ENCODE measurements around the gene ADGB. TPM values are rescaled to one million over a fixed set of nuclear protein-coding genes. Genes with fewer than 3 reads are reported as not detected.
A peak's percentile ranks its signal among the peaks of the same experiment; 100 is the strongest.

Gene ADGB
- total and polyA plus RNA-seq, 9 of the 15 experiments (the other 6 are each of a cell fraction or from before 2014, with no cell fraction given) = not detected

DNA sequence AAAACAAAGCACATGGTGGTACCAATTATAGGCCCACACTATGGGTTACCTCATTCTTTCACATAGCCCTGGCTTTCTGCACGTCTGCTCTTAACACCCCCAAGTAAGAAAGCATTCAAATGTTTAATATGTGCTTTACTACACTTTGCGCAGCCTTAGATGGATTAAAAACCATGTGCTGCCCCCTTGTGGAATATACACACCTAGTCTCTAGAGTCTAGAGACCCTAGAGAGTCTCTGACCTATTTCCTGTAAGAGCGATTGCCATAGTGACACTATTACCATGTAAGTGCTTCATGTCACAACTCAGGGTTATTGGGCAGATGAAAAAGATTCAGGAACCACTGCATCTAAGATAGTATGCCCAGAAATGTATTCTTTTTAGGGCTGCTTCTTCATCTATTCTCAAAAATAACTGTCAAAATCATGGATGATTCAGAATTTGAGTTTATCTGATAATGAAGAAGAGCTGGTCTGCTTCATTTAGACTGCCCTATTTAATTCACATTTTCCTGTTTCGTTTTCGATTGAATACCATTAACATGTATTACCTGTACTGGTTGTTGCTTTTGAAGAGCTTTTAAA is 186.3 kb downstream of the ADGB start (continued):
- TF ChIP-seq HDAC2 (IDR thresholded peaks at IDR 0.05) (no peak), CTCF (IDR thresholded peaks at IDR 0.05 in 2 of 3, conservative IDR thresholded peaks at IDR 0.05 in 1 of 3; ENCODE audit: insufficient read depth in 2 of 3, low read depth in 1 of 3, low read length in 3 of 3) (peak; percentile 62 to 77 (median 71)), KLF6 (CRISPR knock-in tag; IDR thresholded peaks at IDR 0.05; ENCODE audit: borderline replicate concordance) (no peak), ID3 (CRISPR knock-in tag; IDR thresholded peaks at IDR 0.05) (no peak), ID3 (tag; IDR thresholded peaks at IDR 0.05) (0 out of 2 replicates have a peak, but pooled peaks have one; percentile 16), ZNF507 (tag; conservative IDR thresholded peaks at IDR 0.05) (no peak), ZNF217 (CRISPR knock-in tag; IDR thresholded peaks at IDR 0.05) (no peak), GABPA (tag; conservative IDR thresholded peaks at IDR 0.05; ENCODE audit: low read depth) (0 out of 2 replicates have a peak, but pooled peaks have one; percentile 14), BCL6 (CRISPR knock-in tag; IDR thresholded peaks at IDR 0.05) (no peak), FOXA3 (CRISPR knock-in tag; conservative IDR thresholded peaks at IDR 0.05 in 1 of 2, IDR thresholded peaks at IDR 0.05 in 1 of 2) (no peak), ZNF740 (CRISPR knock-in tag; IDR thresholded peaks at IDR 0.05) (no peak), ZNF740 (tag; IDR thresholded peaks at IDR 0.05) (peak in 1 of 2 experiments; percentile 23; a peak in 1 of 4 replicates), HDAC6 (IDR thresholded peaks at IDR 0.05; ENCODE audit: low read depth, low read length) (no peak), CXXC5 (CRISPR knock-in tag; IDR thresholded peaks at IDR 0.05) (no peak), HNRNPUL1 (IDR thresholded peaks at IDR 0.05; ENCODE audit: low read length) (no peak), FOSL1 (tag; conservative IDR thresholded peaks at IDR 0.05) (0 out of 2 replicates have a peak, but pooled peaks have one; percentile 43), RAD21 (CRISPR knock-in tag; conservative IDR thresholded peaks at IDR 0.05 in 1 of 2, IDR thresholded peaks at IDR 0.05 in 1 of 2) (peak; percentile 49 to 79)
- TF ChIP-seq, protein P1, sequence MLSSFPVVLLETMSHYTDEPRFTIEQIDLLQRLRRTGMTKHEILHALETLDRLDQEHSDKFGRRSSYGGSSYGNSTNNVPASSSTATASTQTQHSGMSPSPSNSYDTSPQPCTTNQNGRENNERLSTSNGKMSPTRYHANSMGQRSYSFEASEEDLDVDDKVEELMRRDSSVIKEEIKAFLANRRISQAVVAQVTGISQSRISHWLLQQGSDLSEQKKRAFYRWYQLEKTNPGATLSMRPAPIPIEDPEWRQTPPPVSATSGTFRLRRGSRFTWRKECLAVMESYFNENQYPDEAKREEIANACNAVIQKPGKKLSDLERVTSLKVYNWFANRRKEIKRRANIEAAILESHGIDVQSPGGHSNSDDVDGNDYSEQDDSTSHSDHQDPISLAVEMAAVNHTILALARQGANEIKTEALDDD (IDR thresholded peaks at IDR 0.05) = no peak
- TF ChIP-seq, protein P2, sequence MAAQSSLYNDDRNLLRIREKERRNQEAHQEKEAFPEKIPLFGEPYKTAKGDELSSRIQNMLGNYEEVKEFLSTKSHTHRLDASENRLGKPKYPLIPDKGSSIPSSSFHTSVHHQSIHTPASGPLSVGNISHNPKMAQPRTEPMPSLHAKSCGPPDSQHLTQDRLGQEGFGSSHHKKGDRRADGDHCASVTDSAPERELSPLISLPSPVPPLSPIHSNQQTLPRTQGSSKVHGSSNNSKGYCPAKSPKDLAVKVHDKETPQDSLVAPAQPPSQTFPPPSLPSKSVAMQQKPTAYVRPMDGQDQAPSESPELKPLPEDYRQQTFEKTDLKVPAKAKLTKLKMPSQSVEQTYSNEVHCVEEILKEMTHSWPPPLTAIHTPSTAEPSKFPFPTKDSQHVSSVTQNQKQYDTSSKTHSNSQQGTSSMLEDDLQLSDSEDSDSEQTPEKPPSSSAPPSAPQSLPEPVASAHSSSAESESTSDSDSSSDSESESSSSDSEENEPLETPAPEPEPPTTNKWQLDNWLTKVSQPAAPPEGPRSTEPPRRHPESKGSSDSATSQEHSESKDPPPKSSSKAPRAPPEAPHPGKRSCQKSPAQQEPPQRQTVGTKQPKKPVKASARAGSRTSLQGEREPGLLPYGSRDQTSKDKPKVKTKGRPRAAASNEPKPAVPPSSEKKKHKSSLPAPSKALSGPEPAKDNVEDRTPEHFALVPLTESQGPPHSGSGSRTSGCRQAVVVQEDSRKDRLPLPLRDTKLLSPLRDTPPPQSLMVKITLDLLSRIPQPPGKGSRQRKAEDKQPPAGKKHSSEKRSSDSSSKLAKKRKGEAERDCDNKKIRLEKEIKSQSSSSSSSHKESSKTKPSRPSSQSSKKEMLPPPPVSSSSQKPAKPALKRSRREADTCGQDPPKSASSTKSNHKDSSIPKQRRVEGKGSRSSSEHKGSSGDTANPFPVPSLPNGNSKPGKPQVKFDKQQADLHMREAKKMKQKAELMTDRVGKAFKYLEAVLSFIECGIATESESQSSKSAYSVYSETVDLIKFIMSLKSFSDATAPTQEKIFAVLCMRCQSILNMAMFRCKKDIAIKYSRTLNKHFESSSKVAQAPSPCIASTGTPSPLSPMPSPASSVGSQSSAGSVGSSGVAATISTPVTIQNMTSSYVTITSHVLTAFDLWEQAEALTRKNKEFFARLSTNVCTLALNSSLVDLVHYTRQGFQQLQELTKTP (IDR thresholded peaks at IDR 0.05; ENCODE audit: low read depth in 1 of 2, partially characterized antibody in 2 of 2) = peak in 1 of 2 experiments; percentile 39
